OCI-LY1 (cell line): ENCODE measurements around the gene NT5DC1.

ENCODE experiments used
- H2AFZ ChIP-seq: fragments of 200-600 bp; sonication (generic), shearing (Covaris generic); 2 replicates; pipeline ENCODE4 v1.6.0; 2014; ENCODE audit warnings: antibody characterized with exemption, mild to moderate bottlenecking, low read length
- H3F3A ChIP-seq: fragments of 200-600 bp; sonication (generic), shearing (Covaris generic); 2 replicates; pipeline ENCODE4 v1.6.0; 2014; ENCODE audit warnings: mild to moderate bottlenecking, antibody characterized with exemption, low read length, moderate library complexity; ENCODE audit not compliant: insufficient read depth
- H3K27ac ChIP-seq: fragments of 200-600 bp; sonication (generic); 2 replicates; pipeline ENCODE4 v1.5.1; 2014; ENCODE audit warnings: low read length, mixed run types, mild to moderate bottlenecking, low read depth; ENCODE audit not compliant: poor library complexity, severe bottlenecking
- H3K27me3 ChIP-seq: fragments of 200-600 bp; sonication (generic); 2 replicates; pipeline ENCODE4 v1.6.0; 2014; ENCODE audit warnings: antibody characterized with exemption, mild to moderate bottlenecking, low read length, moderate library complexity; ENCODE audit not compliant: insufficient read depth
- H3K36me3 ChIP-seq: fragments of 200-600 bp; sonication (generic); 2 replicates; pipeline ENCODE4 v1.6.1; 2014; ENCODE audit warnings: mild to moderate bottlenecking, antibody characterized with exemption, low read length, moderate library complexity, mixed read lengths; ENCODE audit not compliant: insufficient read depth
- H3K4me1 ChIP-seq: fragments of 200-600 bp; sonication (generic); 2 replicates; pipeline ENCODE4 v1.5.1; 2014; ENCODE audit warnings: mild to moderate bottlenecking, low read length, moderate library complexity; ENCODE audit not compliant: insufficient read depth, severe bottlenecking
- H3K4me2 ChIP-seq: fragments of 200-600 bp; sonication (generic), shearing (Covaris generic); 2 replicates; pipeline ENCODE4 v1.6.1; 2014; ENCODE audit warnings: low read length
- H3K4me3 ChIP-seq: fragments of 200-600 bp; sonication (generic); 2 replicates; pipeline ENCODE4 v1.5.1; 2014; ENCODE audit warnings: low read length, low read depth, mild to moderate bottlenecking, mixed read lengths; ENCODE audit not compliant: poor library complexity, severe bottlenecking
- H3K79me2 ChIP-seq: fragments of 200-600 bp; shearing (Covaris generic); 2 replicates; pipeline ENCODE4 v1.6.1; 2016; ENCODE audit warnings: mixed run types, low read length, mixed read lengths; ENCODE audit not compliant: insufficient read depth
- H3K9ac ChIP-seq: fragments of 200-600 bp; sonication (generic), shearing (Covaris generic); 2 replicates; pipeline ENCODE4 v1.6.1; 2014; ENCODE audit warnings: mild to moderate bottlenecking, low read length, mixed read lengths
- H3K9me2 ChIP-seq: fragments of 200-600 bp; sonication (generic), shearing (Covaris generic); 2 replicates; pipeline ENCODE4 v1.6.1; 2014; ENCODE audit warnings: low read depth, mild to moderate bottlenecking, low read length, mixed read lengths
- H3K9me3 ChIP-seq: fragments of 200-600 bp; shearing (Covaris generic); 2 replicates; pipeline ENCODE4 v1.6.1; 2014; ENCODE audit warnings: low read length, mixed read lengths
- H4K20me1 ChIP-seq: fragments of 200-600 bp; sonication (generic), shearing (Covaris generic); 2 replicates; pipeline ENCODE4 v1.6.0; 2016; ENCODE audit warnings: mild to moderate bottlenecking, low read length; ENCODE audit not compliant: insufficient read depth
- CTCF ChIP-seq: fragments of 200-600 bp; sonication (generic), shearing (Covaris generic); IDR thresholded peaks from 2 replicates; pipeline ENCODE4 v1.5.1; 2017; ENCODE audit warnings: mild to moderate bottlenecking, antibody characterized with exemption, low read length, moderate library complexity, mixed read lengths
- EZH2 ChIP-seq: fragments of 200-600 bp; sonication (generic), shearing (Covaris generic); IDR thresholded peaks from 2 replicates; pipeline ENCODE4 v1.8.0; 2017; ENCODE audit warnings: borderline replicate concordance, mixed run types, mild to moderate bottlenecking, antibody characterized with exemption, low read length, moderate library complexity, mixed read lengths

The NT5DC1 gene

DNA sequence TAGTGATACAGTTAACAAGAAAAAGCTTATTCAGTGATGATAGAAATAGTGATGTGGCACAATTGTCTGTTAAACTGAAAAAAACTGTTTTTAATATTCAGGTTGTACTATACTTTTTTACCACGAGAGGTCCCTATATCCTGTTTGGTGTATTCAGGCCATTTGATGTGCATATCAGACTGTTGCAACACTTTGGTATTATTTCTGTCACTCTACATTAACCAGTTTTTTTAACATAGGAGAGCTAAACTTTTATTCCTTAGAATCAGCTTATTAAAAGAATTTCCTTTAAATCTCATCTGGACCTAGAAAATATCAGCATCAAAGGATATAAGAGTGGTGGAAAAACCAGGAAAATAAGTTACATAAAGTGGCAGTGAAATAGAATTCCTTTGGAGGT lies 116.4 kb downstream of the NT5DC1 start:
- H3K9me2 ChIP-seq, result no peaks in the 10 kb centered on the region
- H3K36me3 ChIP-seq, result no peaks in the 10 kb centered on the region
- no peak overlapping the region for H3K4me3 ChIP-seq
- H4K20me1 ChIP-seq, result no peaks in the 10 kb centered on the region
- H3K79me2 ChIP-seq, result no peaks in the 10 kb centered on the region
- H3K4me2 ChIP-seq, result no peak overlapping the region
- no peaks in the 10 kb centered on the region for H3K4me1 ChIP-seq
- no peak overlapping the region for H3K9ac ChIP-seq
- H3K27ac ChIP-seq, result no peak overlapping the region
- no peaks in the 10 kb centered on the region for H3K9me3 ChIP-seq
- no peak overlapping the region for H2AFZ ChIP-seq
- no peaks in the 10 kb centered on the region for H3K27me3 ChIP-seq
- TF ChIP-seq EZH2 (no peak), CTCF (peak; percentile 64; the same call in 1 of the 2 replicates)
- H3F3A ChIP-seq, result no peaks in the 10 kb centered on the region

GRCh38 chr6:116218172-116218633 lies 117.5 kb downstream of the NT5DC1 start:
- Histone ChIP-seq H2AFZ (no peak overlapping the region), H3K27ac (no peak overlapping the region), H3K4me2 (no peak overlapping the region), H3K36me3 (no peaks in the 10 kb centered on the region), H3K9me3 (no peaks in the 10 kb centered on the region), H3K9ac (no peak overlapping the region), H3K4me3 (no peak overlapping the region), H4K20me1 (no peaks in the 10 kb centered on the region), H3K4me1 (no peaks in the 10 kb centered on the region), H3F3A (no peaks in the 10 kb centered on the region), H3K27me3 (no peaks in the 10 kb centered on the region), H3K79me2 (no peaks in the 10 kb centered on the region), H3K9me2 (no peaks in the 10 kb centered on the region)
- TF ChIP-seq EZH2 (no peak), CTCF (peak; percentile 51; the same call in 1 of the 2 replicates)

GRCh38 chr6:116218866-116219265 lies 118.2 kb downstream of the NT5DC1 start:
- Histone ChIP-seq H3K9me3 (no peaks in the 10 kb centered on the region), H3F3A (no peaks in the 10 kb centered on the region), H4K20me1 (no peaks in the 10 kb centered on the region), H3K4me3 (no peak overlapping the region), H2AFZ (no peak overlapping the region), H3K27me3 (no peaks in the 10 kb centered on the region), H3K36me3 (no peaks in the 10 kb centered on the region), H3K27ac (no peak overlapping the region), H3K4me2 (no peak overlapping the region), H3K9me2 (no peaks in the 10 kb centered on the region), H3K9ac (no peak overlapping the region), H3K4me1 (no peaks in the 10 kb centered on the region), H3K79me2 (no peaks in the 10 kb centered on the region)
- TF ChIP-seq EZH2, result no peak
- no peak for TF ChIP-seq CTCF
